ENCODE results near the gene RGS3.

DNA sequence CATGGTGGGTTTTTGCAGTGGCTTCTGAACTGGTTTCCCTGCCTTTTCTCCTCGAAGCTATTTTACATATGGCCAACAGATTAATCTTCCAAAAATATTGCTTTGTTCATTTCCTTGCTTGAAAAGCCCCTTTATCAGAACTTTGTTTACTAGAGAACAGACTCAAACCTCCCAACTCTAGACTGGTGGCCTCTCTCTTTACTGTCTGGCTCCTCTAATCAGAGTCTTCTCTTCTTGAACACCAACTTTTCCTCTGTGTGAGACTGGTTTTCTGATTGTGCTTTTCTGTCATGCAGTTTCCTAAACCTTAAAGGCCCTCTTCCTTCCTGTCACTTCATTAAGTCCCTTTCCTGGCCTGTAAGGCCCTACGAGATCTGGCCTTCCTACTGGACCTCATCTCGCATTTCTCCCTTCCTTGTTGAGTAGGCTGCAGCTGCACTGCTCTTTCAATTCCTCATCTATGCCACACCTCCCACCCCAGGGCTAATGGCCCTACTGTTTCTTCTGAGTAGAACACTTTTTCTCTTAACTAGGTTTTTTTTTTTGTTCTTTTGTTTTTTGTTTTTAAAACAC lies 47.3 kb upstream of the RGS3 start:
- TF ChIP-seq, protein P1, sequence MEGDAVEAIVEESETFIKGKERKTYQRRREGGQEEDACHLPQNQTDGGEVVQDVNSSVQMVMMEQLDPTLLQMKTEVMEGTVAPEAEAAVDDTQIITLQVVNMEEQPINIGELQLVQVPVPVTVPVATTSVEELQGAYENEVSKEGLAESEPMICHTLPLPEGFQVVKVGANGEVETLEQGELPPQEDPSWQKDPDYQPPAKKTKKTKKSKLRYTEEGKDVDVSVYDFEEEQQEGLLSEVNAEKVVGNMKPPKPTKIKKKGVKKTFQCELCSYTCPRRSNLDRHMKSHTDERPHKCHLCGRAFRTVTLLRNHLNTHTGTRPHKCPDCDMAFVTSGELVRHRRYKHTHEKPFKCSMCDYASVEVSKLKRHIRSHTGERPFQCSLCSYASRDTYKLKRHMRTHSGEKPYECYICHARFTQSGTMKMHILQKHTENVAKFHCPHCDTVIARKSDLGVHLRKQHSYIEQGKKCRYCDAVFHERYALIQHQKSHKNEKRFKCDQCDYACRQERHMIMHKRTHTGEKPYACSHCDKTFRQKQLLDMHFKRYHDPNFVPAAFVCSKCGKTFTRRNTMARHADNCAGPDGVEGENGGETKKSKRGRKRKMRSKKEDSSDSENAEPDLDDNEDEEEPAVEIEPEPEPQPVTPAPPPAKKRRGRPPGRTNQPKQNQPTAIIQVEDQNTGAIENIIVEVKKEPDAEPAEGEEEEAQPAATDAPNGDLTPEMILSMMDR (IDR thresholded peaks at IDR 0.05; ENCODE audit: low read length), result no peak
- TF ChIP-seq EZH2 (optimal IDR thresholded peaks at IDR 0.05; ENCODE audit: low read depth, low read length), result no peak
- TF ChIP-seq EZH2phosphoT487 (IDR thresholded peaks at IDR 0.05; ENCODE audit: low read length), result no peak

Data from MM.1S (cell line).